Rectal smooth muscle tissue (tissue), 1 donor: ENCODE results near the gene RYR2.
"Not testable (repeated sequence)": the region's sequence is repeated elsewhere in the genome, so short reads cannot be mapped to it uniquely, and the experiment has no call there.

ENCODE experiments used
- H3K27ac ChIP-seq: one replicate; pipeline ENCODE4 v1.7.0; 2013; ENCODE audit warnings: low read depth, low read length, inconsistent platforms
- H3K27me3 ChIP-seq: one replicate; pipeline ENCODE4 v1.7.0; 2013; ENCODE audit warnings: low read length; ENCODE audit not compliant: control insufficient read depth, insufficient read depth
- H3K36me3 ChIP-seq: one replicate; pipeline ENCODE4 v1.7.0; 2013; ENCODE audit warnings: low read length; ENCODE audit not compliant: control insufficient read depth, insufficient read depth
- H3K4me1 ChIP-seq: one replicate; pipeline ENCODE4 v1.7.0; 2013; ENCODE audit warnings: low read length; ENCODE audit not compliant: control insufficient read depth, insufficient read depth
- H3K4me3 ChIP-seq: one replicate; pipeline ENCODE4 v1.7.0; 2013; ENCODE audit warnings: low read length
- H3K9ac ChIP-seq: one replicate; pipeline ENCODE4 v1.7.0; 2013; ENCODE audit warnings: low read length

RYR2 gene

DNA sequence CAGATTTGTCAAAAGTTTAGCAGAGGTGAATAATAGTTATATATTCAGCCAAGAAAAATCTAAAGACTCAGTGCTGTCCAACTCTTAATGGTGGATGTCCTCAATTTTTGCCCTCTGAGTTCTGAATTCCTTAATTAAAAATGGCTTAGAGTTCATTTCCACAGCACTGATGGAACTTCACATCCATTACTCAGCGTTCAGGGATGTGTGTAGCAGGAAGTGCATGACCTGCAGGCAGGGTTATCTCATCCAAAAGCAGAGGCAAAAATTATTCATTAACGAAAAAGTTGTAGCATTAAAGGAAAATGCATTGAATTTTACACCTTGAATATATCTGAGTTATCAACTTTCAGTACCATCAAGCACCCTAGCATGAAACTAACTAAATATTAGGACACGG, 752.1 kb downstream of the RYR2 start:
- Histone ChIP-seq H3K9ac (no peak overlapping the region), H3K4me1 (no peaks in the 10 kb centered on the region), H3K4me3 (no peak overlapping the region)

DNA sequence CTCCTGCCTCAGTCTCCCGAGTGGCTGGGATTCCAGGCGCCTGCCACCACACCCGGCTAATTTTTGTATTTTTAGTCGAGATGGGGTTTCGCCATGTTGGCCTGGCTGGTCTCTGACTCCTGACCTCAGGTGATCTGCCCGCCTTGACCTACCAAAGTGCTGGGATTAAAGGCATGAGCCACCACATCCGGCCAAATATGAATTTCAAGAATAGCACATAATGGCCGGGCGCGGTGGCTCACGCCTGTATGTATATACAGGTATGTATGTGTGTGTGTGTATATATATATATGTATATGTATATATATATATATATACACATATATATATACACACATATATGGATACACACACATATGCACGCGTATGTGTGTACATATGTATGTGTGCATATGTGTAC, 753.6 kb downstream of the RYR2 start:
- no peak overlapping the region for H3K4me3 ChIP-seq
- H3K9ac ChIP-seq = no peak overlapping the region
- no peaks in the 10 kb centered on the region for H3K27me3 ChIP-seq
- peaks cover 2% of the 10 kb centered on the region for H3K36me3 ChIP-seq
- H3K27ac ChIP-seq = no peak overlapping the region
- H3K4me1 ChIP-seq = no peaks in the 10 kb centered on the region

More for the DNA sequence above, 752.1 kb downstream of the RYR2 start:
- Histone ChIP-seq H3K36me3 (peaks cover 2% of the 10 kb centered on the region), H3K27ac (no peak overlapping the region), H3K27me3 (no peaks in the 10 kb centered on the region)

DNA sequence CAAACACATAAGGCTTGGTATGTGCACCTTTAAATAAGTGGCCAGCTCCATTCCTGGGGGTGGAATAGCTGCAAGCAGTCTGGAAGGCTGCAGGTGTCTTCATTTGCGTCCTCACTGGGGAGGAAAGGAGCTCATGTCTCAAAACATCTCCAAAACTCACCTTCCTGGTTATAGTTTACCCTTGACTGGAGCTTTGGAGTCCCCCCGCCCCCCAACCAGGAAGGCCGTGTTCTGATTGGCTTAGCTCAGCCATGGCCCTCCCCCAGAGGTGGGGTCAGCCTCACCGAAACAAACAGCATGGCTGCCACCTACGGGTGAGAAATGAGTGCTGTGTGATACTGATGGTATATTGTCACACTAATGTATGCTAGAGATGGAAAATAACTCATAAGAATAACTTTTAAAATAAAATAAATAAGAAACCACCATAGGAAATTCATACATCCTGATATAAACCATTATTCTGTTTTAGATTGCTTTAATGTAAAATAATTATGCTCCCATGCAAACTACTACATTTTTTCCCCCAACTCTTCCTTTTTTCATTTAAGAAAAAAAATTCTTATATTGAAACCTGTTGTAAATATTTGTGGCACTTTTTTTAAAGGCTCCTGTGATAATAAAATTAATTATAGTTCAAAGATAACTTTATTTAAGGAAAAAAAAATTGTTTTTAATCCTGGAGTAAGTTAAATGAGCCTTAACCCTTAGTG, 757.9 kb downstream of the RYR2 start:
- Histone ChIP-seq H3K27me3 (no peaks in the 10 kb centered on the region), H3K4me3 (no peak overlapping the region), H3K4me1 (no peaks in the 10 kb centered on the region), H3K9ac (no peak overlapping the region), H3K27ac (no peak overlapping the region), H3K36me3 (peaks cover 2% of the 10 kb centered on the region)

DNA sequence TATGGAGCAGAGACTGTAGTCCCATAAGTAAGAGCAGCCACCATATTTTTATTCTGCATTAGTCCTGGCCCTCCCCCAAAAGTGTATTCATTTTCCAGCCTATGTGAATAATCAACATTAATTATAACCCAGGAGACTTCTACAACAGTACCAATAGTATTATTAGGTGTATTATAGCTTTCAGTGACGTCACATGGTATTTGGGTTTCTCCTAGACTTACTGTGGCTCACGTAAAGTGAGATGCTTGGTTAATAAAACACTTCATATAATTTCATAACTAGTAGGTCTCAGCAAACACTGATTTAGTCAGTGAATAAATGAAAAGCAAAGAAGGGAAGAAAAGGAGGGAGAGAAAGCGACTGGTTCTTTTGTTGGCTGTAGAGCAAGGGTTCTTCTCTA, 762.5 kb downstream of the RYR2 start:
- Histone ChIP-seq H3K4me1 (no peaks in the 10 kb centered on the region), H3K36me3 (no peaks in the 10 kb centered on the region), H3K27me3 (no peaks in the 10 kb centered on the region), H3K9ac (no peak overlapping the region), H3K4me3 (no peak overlapping the region), H3K27ac (no peak overlapping the region)

DNA sequence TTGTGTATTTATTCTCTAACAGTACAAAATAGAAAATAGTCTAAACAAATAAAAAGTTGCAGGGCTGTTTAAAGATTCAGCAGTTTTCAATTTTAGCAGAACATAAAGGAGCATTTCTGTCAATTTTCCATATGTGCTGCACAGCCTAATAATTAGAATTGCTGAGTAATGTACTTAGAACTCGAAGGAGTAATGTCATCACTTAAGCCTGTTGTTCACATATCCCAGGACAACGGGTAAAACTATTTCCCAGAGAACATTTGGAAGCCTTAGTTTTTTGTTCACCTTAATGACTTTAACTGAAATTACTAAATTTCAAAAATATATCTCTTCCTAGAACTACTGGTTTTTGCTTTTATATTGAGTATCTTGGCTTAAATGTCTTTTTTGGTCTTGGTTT, 767.1 kb downstream of the RYR2 start:
- Histone ChIP-seq H3K36me3 (no peaks in the 10 kb centered on the region), H3K9ac (no peak overlapping the region), H3K27me3 (no peaks in the 10 kb centered on the region), H3K4me3 (no peak overlapping the region), H3K4me1 (no peaks in the 10 kb centered on the region), H3K27ac (no peak overlapping the region)

DNA sequence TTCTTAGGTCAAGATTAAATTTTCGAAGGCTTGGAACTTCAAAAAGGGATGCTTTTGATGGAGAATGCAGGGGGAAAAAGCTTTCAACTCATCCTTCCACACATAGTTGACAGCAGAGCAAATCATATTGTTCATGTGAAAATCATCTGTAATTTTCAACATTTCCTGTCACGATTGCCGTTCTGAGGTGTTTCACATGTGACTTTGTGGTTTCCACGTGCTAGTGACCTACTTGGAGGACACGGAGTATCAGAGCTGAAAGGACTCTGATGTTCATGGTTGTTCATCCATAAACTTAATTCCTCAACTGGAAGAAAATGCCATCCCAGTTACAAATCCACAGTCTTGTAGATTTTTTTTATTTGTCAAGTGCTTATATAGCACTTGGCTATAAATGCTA, 769.6 kb downstream of the RYR2 start:
- H3K4me1 ChIP-seq = no peaks in the 10 kb centered on the region
- no peaks in the 10 kb centered on the region for H3K36me3 ChIP-seq
- H3K27ac ChIP-seq = no peak overlapping the region
- H3K9ac ChIP-seq = no peak overlapping the region
- no peak overlapping the region for H3K4me3 ChIP-seq
- H3K27me3 ChIP-seq = no peaks in the 10 kb centered on the region

DNA sequence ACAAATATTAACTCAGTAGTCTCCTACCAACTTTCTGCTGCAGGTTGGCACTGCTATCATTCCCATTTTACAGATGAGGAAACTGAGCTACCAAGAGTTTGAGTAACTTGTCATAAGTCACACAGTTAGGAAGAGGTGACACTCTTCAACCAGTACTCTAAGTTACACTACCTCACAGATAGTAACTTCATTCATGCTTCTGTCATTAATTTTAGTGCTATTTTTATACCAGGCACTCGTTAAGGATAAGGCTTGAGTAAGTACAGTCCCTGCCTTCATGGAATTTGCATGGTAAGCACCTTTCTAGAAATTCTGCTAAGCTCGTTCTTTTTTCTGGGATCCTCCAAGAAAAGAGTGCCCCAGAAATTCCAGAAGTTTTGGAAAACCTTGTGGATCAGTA, 770.1 kb downstream of the RYR2 start:
- Histone ChIP-seq H3K27me3 (no peaks in the 10 kb centered on the region), H3K36me3 (no peaks in the 10 kb centered on the region), H3K9ac (no peak overlapping the region), H3K4me1 (no peaks in the 10 kb centered on the region), H3K27ac (no peak overlapping the region), H3K4me3 (no peak overlapping the region)

DNA sequence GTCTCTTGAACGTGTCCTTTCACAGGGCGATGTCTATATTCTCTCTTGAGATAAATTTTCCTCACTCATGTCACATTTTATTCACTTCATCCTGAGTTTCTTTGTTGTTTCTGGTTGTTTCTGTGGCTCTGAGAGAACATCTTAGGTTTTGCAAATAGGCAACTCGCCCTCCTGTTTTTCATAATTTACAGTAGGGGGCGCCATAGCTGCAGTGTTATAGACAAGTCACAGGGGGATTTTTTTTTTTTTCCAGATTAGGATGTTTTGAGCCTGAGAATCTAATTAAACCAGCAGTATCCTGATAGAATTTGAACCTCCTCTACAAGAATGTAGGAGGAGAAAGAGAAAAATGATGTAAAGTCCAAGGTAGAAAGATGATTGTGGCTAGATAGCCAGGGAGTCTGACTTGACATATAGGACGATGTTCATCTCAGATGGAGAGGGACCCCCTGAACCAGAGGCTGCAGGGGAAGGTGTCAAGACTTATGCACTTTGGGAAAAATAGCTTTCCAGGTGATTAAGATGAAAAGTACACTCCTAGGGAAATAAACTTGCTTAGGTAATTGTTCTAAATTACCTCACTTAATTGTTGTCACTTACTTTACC, 772.4 kb downstream of the RYR2 start:
- H3K27ac ChIP-seq = no peak overlapping the region
- no peak overlapping the region for H3K9ac ChIP-seq
- no peaks in the 10 kb centered on the region for H3K36me3 ChIP-seq
- H3K4me1 ChIP-seq = no peaks in the 10 kb centered on the region
- H3K4me3 ChIP-seq = no peak overlapping the region
- H3K27me3 ChIP-seq = no peaks in the 10 kb centered on the region

DNA sequence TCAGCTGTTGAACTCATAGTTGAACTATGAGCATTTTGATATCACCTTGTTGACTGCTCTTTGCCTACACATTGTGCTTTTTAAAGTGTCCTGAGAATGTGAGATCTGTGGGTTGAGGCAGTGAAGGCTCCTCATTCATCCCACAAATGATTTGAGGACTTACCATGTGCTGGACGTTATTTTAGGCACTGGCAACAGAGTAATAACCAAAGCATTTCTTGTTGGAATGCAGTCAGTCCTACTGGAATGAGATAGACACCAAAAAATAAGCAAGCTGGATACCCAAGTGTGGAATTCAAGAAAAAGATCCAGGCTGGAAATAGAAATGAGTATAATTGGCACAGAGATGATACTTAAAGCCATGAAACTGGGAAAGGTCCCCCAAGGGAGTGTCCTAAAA, 775.3 kb downstream of the RYR2 start:
- H3K36me3 ChIP-seq = no peaks in the 10 kb centered on the region
- H3K4me3 ChIP-seq = no peak overlapping the region
- no peak overlapping the region for H3K27ac ChIP-seq
- H3K4me1 ChIP-seq = no peaks in the 10 kb centered on the region
- no peaks in the 10 kb centered on the region for H3K27me3 ChIP-seq
- no peak overlapping the region for H3K9ac ChIP-seq

DNA sequence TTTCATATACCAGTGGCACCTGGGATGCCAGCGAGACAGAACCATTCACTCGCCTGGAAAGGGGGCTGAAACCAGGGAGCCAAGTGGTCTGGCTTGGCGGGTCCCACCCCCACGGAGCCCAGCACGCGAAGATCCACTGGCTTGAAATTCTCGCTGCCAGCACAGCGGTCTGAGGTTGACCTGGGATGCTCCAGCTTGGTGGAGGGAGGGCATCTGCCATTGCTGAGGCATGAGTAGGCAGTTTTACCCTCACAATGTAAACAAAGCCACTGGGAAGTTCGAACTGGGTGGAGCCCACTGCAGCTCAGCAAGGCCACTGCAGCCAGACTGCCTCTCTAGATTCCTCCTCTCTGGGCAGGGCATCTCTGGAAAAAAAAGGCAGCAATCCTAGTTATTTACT, 778.6 kb downstream of the RYR2 start:
- not testable (repeated sequence) for H3K36me3 ChIP-seq, H3K9ac ChIP-seq, H3K27me3 ChIP-seq, H3K27ac ChIP-seq, H3K4me3 ChIP-seq, H3K4me1 ChIP-seq

DNA sequence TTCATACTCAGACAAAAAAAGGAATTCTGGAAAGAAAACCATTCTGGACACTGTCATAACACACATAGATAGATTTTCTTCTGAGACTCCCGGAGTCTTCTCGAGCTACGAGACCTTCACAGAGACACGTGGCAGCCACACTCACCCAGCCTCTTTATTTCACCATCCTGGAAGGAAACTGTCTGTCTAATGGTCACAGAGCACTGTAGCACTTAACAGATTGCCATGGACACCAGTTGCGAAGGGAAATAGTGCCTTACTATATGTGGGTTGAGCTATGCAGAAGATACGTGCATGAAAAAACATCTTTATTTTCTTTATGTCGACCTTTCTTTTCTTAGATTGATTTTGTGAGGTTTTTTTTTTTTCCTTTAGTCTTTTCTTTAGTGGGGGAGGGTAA, 790.9 kb downstream of the RYR2 start:
- H3K27ac ChIP-seq = no peak overlapping the region
- no peaks in the 10 kb centered on the region for H3K36me3 ChIP-seq
- H3K9ac ChIP-seq = no peak overlapping the region
- no peaks in the 10 kb centered on the region for H3K27me3 ChIP-seq
- H3K4me3 ChIP-seq = no peak overlapping the region
- no peaks in the 10 kb centered on the region for H3K4me1 ChIP-seq

DNA sequence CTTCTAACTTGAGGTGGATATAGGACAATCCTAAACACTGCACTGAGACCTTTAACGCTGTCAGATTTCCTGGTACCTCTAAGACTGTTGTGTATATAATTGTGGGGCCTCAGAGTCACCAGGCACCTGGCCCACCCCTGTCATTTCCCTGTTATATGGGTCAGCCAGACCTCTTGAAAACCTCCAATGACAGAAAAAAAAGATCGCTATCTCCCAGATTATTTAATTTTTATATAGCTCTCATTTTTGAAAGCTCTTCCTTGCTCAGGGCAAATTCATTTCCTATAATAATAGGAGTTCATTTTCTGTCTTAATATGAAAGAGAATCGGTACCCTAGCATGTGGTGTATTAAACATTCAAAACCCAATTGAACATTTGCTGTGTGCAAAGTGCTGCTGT, 792.1 kb downstream of the RYR2 start:
- Histone ChIP-seq H3K27ac (no peak overlapping the region), H3K36me3 (no peaks in the 10 kb centered on the region), H3K9ac (no peak overlapping the region), H3K4me3 (no peak overlapping the region), H3K4me1 (no peaks in the 10 kb centered on the region), H3K27me3 (no peaks in the 10 kb centered on the region)

DNA sequence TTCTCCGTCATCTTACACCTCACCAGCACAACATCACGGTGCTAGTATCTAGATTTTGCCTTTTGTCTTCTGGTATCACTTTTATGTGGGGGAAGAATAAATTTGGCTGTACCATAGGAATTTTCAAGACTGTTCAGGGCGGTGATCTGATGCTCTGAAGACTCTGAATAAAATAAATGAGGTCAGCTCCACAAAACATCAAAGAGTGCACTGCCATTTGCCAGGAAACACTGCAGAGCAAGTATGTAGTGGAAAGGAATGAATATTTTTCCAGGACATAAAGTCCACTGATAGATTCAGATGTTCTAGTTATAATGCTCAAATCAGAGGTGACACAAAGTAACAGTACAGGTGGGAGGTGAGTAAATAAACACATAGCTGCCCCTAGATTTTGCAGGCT, 792.5 kb downstream of the RYR2 start:
- Histone ChIP-seq H3K27me3 (no peaks in the 10 kb centered on the region), H3K27ac (no peak overlapping the region), H3K36me3 (no peaks in the 10 kb centered on the region), H3K4me1 (no peaks in the 10 kb centered on the region), H3K9ac (no peak overlapping the region), H3K4me3 (no peak overlapping the region)
